GM23248 (cell line): ENCODE data around the gene PAPPA. TPM values are rescaled to one million over a fixed set of nuclear protein-coding genes. Genes with fewer than 3 reads are reported as not detected.

ENCODE experiments used
- DNase-seq: peaks from one replicate; pipeline ENCODE4 v3.0.0-alpha.2; 2015
- H2AFZ ChIP-seq: fragments of 200-600 bp; sonication (generic); 2 replicates; pipeline ENCODE4 v1.6.1; 2016; ENCODE audit warnings: antibody characterized with exemption
- H3F3A ChIP-seq: fragments of 200-600 bp; sonication (generic); 2 replicates; pipeline ENCODE4 v1.6.1; 2016; ENCODE audit warnings: mild to moderate bottlenecking, antibody characterized with exemption, mixed run types; ENCODE audit not compliant: insufficient read depth
- H3K27ac ChIP-seq: fragments of 200-600 bp; sonication (generic); 2 replicates; pipeline ENCODE4 v1.5.1; 2016; ENCODE audit warnings: mild to moderate bottlenecking
- H3K27me3 ChIP-seq: fragments of 200-600 bp; sonication (generic); replicated peaks from 2 replicates; pipeline ENCODE4 v1.6.1; 2016; ENCODE audit warnings: mild to moderate bottlenecking; ENCODE audit not compliant: insufficient read depth
- H3K36me3 ChIP-seq: fragments of 200-600 bp; sonication (generic); 2 replicates; pipeline ENCODE4 v1.6.1; 2016; ENCODE audit warnings: low read depth, mild to moderate bottlenecking
- H3K4me1 ChIP-seq: fragments of 200-600 bp; sonication (generic); 2 replicates; pipeline ENCODE4 v1.6.1; 2016; ENCODE audit warnings: mild to moderate bottlenecking; ENCODE audit not compliant: insufficient read depth
- H3K4me2 ChIP-seq: fragments of 200-600 bp; sonication (generic); one replicate; pipeline ENCODE4 v1.6.1; 2016; ENCODE audit warnings: mild to moderate bottlenecking; ENCODE audit not compliant: unreplicated experiment
- H3K4me3 ChIP-seq: fragments of 200-600 bp; sonication (generic); 2 replicates; pipeline ENCODE4 v1.5.1; 2016; ENCODE audit warnings: mild to moderate bottlenecking
- H3K79me2 ChIP-seq: fragments of 200-600 bp; sonication (generic); 2 replicates; pipeline ENCODE4 v1.6.1; 2016; ENCODE audit warnings: mild to moderate bottlenecking; ENCODE audit not compliant: insufficient read depth
- H3K9ac ChIP-seq: fragments of 200-600 bp; sonication (generic); 2 replicates; pipeline ENCODE4 v1.6.1; 2016; ENCODE audit warnings: mild to moderate bottlenecking
- H3K9me2 ChIP-seq: fragments of 200-600 bp; sonication (generic); 2 replicates; pipeline ENCODE4 v1.6.1; 2016; ENCODE audit warnings: mixed run types, mild to moderate bottlenecking, moderate library complexity; ENCODE audit not compliant: insufficient read depth
- H3K9me3 ChIP-seq: fragments of 200-600 bp; sonication (generic); one replicate; pipeline ENCODE4 v1.6.1; 2017; ENCODE audit warnings: low read depth
- H4K20me1 ChIP-seq: fragments of 200-600 bp; sonication (generic); 2 replicates; pipeline ENCODE4 v1.6.0; 2016; ENCODE audit not compliant: insufficient read depth
- EZH2 ChIP-seq: fragments of 200-600 bp; sonication (generic); IDR thresholded peaks from 2 replicates; pipeline ENCODE4 v1.6.1; 2018; ENCODE audit warnings: antibody characterized with exemption, mild to moderate bottlenecking; ENCODE audit not compliant: insufficient read depth, poor library complexity, severe bottlenecking
- EZH2phosphoT487 ChIP-seq: fragments of 200-600 bp; sonication (generic); IDR thresholded peaks from 2 replicates; pipeline ENCODE4 v1.6.1; 2018; ENCODE audit warnings: antibody characterized with exemption, moderate library complexity, mild to moderate bottlenecking, low read depth; ENCODE audit not compliant: insufficient read depth
- WGBS, 2 experiments: methylation state at CpG; one replicate each; pipeline ENCODE4 v1.1.6; 2015 to 2017; ENCODE audit warnings: low lambda C conversion rate in 2 of 2, low coverage in 1 of 2; ENCODE audit errors: missing lambda C conversion rate in 2 of 2; 5-methylcytosine and 5-hydroxymethylcytosine counted together
- in situ Hi-C: fragments of 300-500 bp; cut with MboI; formaldehyde crosslinking; loops from 2 replicates; pipeline ENCODE4 v1.15.0; 2020
- polyA plus RNA-seq: library from polyadenylated mRNA; unstranded; fragments of >200 nt; fragmentation: Nextera tagmentation; extraction: Ambion mirVana; gene quantifications from 2 replicates; pipeline ENCODE4 v1.2.1, GENCODE V29; 2016
- total RNA-seq: library from RNA; depleted of rRNA; stranded (reverse); fragments of >200 nt; shearing (Covaris generic); gene quantifications from 2 replicates; pipeline ENCODE4 v1.2.3, GENCODE V29; 2014

The PAPPA gene
- total and polyA plus RNA-seq, 2 experiments from 2014 or later, result 8.7 to 30.3 TPM

GRCh38 chr9:116411506-116411905, 257.9 kb downstream of the PAPPA start:
- no peaks in the 10 kb centered on the region for H3K4me1 ChIP-seq
- H3K9me3 ChIP-seq, result no peaks in the 10 kb centered on the region
- TF ChIP-seq EZH2 (no peak), EZH2phosphoT487 (no peak)
- no peak overlapping the region for H3K27ac ChIP-seq
- H2AFZ ChIP-seq, result no peak overlapping the region
- no peaks in the 10 kb centered on the region for H3F3A ChIP-seq
- in situ Hi-C loops, result no loop called here
- no peaks in the 10 kb centered on the region for H3K9me2 ChIP-seq
- H3K27me3 ChIP-seq, result no peaks in the 10 kb centered on the region
- no peak overlapping the region for H3K9ac ChIP-seq
- no peak for DNase-seq
- H3K4me3 ChIP-seq, result no peak overlapping the region
- 72 to 81% methylated on average over 1 of the region's 1 CpG for WGBS, 2 experiments
- no peaks in the 10 kb centered on the region for H3K79me2 ChIP-seq
- no peak overlapping the region for H3K4me2 ChIP-seq
- no peaks in the 10 kb centered on the region for H4K20me1 ChIP-seq
- no peaks in the 10 kb centered on the region for H3K36me3 ChIP-seq

GRCh38 chr9:116414374-116414773, 260.8 kb downstream of the PAPPA start:
- Histone ChIP-seq H3F3A (no peaks in the 10 kb centered on the region), H3K79me2 (no peaks in the 10 kb centered on the region), H3K27me3 (no peaks in the 10 kb centered on the region), H3K4me2 (no peak overlapping the region), H3K4me1 (no peaks in the 10 kb centered on the region), H2AFZ (no peak overlapping the region), H3K4me3 (no peak overlapping the region), H3K27ac (no peak overlapping the region), H3K9ac (no peak overlapping the region), H3K36me3 (no peaks in the 10 kb centered on the region), H3K9me2 (no peaks in the 10 kb centered on the region), H3K9me3 (no peaks in the 10 kb centered on the region), H4K20me1 (no peaks in the 10 kb centered on the region)
- no peak for DNase-seq
- in situ Hi-C loops, result no loop called here
- TF ChIP-seq EZH2phosphoT487, result no peak
- TF ChIP-seq EZH2, result no peak
- WGBS, 2 experiments, result 74 to 86% methylated on average over 2 of the region's 2 CpGs

- Histone ChIP-seq H3K27ac (no peak overlapping the region), H3K79me2 (no peaks in the 10 kb centered on the region), H3K4me3 (no peak overlapping the region), H3K9ac (no peak overlapping the region), H3K27me3 (no peaks in the 10 kb centered on the region), H3K36me3 (no peaks in the 10 kb centered on the region), H3F3A (peaks cover 4% of the 10 kb centered on the region), H2AFZ (no peak overlapping the region), H3K4me1 (peaks cover 3% of the 10 kb centered on the region; the same call in 1 of the 2 replicates), H3K4me2 (no peak overlapping the region), H3K9me3 (no peaks in the 10 kb centered on the region), H3K9me2 (no peaks in the 10 kb centered on the region), H4K20me1 (no peaks in the 10 kb centered on the region)
- DNase-seq, result no peak
- TF ChIP-seq EZH2, result no peak
- no peak for TF ChIP-seq EZH2phosphoT487
- WGBS, 2 experiments, result 95 to 97% methylated on average over 1 of the region's 1 CpG
- in situ Hi-C loops, result no loop called here
Observed at GRCh38 chr9:116416421-116416820, 262.8 kb downstream of the PAPPA start.

- Histone ChIP-seq H2AFZ (no peak overlapping the region), H3F3A (peaks cover 11% of the 10 kb centered on the region), H3K9me2 (no peaks in the 10 kb centered on the region), H3K9me3 (no peaks in the 10 kb centered on the region), H4K20me1 (no peaks in the 10 kb centered on the region), H3K36me3 (no peaks in the 10 kb centered on the region), H3K79me2 (no peaks in the 10 kb centered on the region), H3K4me3 (no peak overlapping the region), H3K27me3 (no peaks in the 10 kb centered on the region), H3K27ac (no peak overlapping the region), H3K4me1 (peaks cover 5% of the 10 kb centered on the region; the same call in 1 of the 2 replicates), H3K4me2 (no peak overlapping the region), H3K9ac (no peak overlapping the region)
- 91 to 92% methylated on average over 2 of the region's 2 CpGs for WGBS, 2 experiments
- in situ Hi-C loops, result no loop called here
- TF ChIP-seq EZH2phosphoT487 (no peak), EZH2 (no peak)
- peak; percentile 15 for DNase-seq
Observed at GRCh38 chr9:116417464-116417863, 263.9 kb downstream of the PAPPA start.

- no peak overlapping the region for H2AFZ ChIP-seq
- H3K79me2 ChIP-seq, result no peaks in the 10 kb centered on the region
- no peak overlapping the region for H3K4me2 ChIP-seq
- no peak overlapping the region for H3K9ac ChIP-seq
- no peaks in the 10 kb centered on the region for H3K9me2 ChIP-seq
- no peaks in the 10 kb centered on the region for H3K36me3 ChIP-seq
- in situ Hi-C loops, result no loop called here
- no peaks in the 10 kb centered on the region for H4K20me1 ChIP-seq
- H3K27me3 ChIP-seq, result no peaks in the 10 kb centered on the region
- no peak overlapping the region for H3K27ac ChIP-seq
- DNase-seq, result no peak
- WGBS, 2 experiments, result 69 to 70% methylated on average over 3 of the region's 3 CpGs
- no peak overlapping the region for H3K4me3 ChIP-seq
- peaks cover 5% of the 10 kb centered on the region; the same call in 1 of the 2 replicates for H3K4me1 ChIP-seq
- peaks cover 11% of the 10 kb centered on the region for H3F3A ChIP-seq
- H3K9me3 ChIP-seq, result no peaks in the 10 kb centered on the region
- TF ChIP-seq EZH2phosphoT487, result no peak
- TF ChIP-seq EZH2, result no peak
Observed at GRCh38 chr9:116419181-116419580, 265.6 kb downstream of the PAPPA start.
